GM12801 (cell line): ENCODE measurements around the gene RPS6KA2.

Source experiments
- TF ChIP-seq, protein P1 (sequence below): IDR thresholded peaks from one replicate; pipeline ENCODE4 v1.5.1; 2011; ENCODE audit warnings: control low read depth; ENCODE audit not compliant: insufficient read length; ENCODE audit errors: extremely low read depth

Gene RPS6KA2

DNA sequence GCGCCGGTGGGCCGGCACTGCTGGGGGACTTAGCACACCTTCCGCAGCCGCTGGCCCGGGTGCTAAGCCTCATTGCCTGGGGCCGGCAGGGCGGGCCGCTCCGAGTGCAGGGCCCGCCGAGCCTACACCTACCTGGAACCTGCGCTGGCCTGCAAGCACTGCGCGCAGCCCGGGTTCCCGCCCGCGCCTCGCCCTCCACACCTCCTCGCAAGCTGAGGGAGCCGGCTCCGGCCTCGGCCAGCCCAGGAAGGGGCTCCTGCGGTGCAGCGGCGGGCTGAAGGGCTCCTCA, 233.6 kb downstream of the RPS6KA2 start:
- TF ChIP-seq, protein P1, sequence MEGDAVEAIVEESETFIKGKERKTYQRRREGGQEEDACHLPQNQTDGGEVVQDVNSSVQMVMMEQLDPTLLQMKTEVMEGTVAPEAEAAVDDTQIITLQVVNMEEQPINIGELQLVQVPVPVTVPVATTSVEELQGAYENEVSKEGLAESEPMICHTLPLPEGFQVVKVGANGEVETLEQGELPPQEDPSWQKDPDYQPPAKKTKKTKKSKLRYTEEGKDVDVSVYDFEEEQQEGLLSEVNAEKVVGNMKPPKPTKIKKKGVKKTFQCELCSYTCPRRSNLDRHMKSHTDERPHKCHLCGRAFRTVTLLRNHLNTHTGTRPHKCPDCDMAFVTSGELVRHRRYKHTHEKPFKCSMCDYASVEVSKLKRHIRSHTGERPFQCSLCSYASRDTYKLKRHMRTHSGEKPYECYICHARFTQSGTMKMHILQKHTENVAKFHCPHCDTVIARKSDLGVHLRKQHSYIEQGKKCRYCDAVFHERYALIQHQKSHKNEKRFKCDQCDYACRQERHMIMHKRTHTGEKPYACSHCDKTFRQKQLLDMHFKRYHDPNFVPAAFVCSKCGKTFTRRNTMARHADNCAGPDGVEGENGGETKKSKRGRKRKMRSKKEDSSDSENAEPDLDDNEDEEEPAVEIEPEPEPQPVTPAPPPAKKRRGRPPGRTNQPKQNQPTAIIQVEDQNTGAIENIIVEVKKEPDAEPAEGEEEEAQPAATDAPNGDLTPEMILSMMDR: no peak

DNA sequence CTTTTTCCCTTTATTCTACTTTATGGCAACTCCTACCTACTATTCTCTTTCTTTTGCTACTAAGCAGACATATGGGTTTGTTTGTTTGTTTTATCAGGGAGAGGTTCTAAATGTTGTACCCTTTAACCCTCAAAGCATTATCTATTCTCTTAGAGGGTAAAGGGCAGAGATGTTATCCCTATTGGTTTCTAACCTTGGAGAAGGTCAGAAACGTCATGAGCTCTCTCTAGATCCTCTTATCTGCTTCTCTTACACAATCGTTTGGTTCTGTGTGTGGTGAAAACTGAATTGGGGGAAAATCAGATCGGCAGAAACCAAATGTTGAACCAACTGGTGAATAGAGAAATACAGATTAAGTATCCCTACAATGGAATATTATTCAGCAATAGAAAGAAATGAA, 237.9 kb downstream of the RPS6KA2 start:
- TF ChIP-seq, protein P1: no peak

- TF ChIP-seq, protein P1: no peak
Measured at GRCh38 chr6:166388290-166389004, 238.6 kb downstream of the RPS6KA2 start.

DNA sequence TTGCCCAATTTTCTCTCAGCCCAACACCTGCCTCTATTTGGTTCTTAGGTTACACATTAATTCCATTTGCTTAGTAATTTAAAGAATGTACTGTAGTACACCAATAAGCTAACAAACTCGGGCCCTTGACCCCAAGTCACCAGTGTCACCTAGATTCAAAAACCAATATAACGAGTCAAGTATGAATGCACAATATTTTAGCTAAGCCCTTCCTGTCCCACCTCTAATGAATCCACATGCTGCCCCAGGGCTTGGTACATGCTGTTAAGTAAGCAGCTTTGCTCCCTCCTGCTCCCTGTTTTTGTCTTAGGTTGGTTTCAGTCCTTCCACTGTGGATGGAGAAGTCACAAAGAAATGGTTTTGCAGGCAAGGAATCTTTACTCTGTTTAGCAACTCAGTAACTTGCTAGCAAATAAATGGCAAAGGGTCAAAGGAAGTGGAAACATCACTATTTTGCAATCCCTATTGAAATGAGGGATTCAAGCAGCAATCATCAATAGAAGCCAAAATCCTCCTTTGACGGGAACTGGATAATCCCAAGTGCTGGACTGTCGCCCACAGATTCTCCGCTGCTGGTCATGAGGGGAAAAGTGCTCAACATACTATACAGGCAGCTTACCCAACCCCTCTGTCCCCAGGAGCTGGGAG, 239.3 kb downstream of the RPS6KA2 start:
- TF ChIP-seq, protein P1: no peak

- TF ChIP-seq, protein P1: no peak
Measured at GRCh38 chr6:166386111-166386510, 240.9 kb downstream of the RPS6KA2 start.

DNA sequence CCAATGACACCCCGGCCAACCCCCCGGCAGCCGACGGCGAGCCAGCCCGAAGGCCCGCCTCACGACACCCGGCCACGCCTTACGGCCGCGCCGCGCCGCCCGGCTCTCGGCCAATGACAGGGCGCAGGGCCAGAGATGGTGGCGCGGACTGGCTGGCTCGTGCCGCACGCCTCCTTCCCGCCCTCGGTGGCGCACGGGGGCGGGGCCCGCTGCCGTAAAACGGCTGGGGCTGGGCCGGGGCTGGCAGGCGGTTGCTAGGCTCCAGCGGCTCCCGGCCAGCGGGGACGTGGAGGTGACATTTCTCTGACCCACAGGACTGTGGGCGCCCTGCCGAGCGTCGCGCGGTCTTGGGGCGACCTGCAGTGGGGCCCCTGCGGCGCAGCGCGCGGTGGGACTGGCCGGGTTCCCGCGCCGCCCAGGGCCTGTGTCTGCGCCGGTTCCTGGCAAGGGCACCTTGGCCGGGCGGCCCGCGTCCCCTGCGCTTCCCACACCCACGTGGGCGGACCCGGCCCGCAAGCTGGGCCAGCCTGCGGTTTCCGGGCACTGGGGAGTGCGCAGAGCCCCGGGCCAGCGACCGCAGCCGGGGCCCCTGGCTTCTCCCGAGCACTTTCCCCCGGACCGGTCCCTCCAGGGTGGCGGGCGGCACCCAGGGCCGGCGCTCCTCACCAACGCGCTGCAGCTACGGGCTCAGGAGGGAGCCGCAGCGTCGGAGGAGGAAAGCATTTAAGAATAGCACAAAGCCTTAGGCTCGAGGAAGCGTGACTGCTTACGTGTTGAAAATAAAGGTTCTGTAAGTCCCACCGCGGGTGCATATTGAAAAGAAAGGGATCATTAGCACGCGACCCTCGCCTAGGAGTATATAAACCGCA, 243.9 kb downstream of the RPS6KA2 start, which contains the start of gene MPC1:
TSS of gene MPC1 (minus strand) at position 8 of the 869 bp plus-strand sequence. CDS start 64 bp downstream, outside the sequence.
- TF ChIP-seq, protein P1: no peak

GRCh38 chr6:166382500-166382932, 244.5 kb downstream of the RPS6KA2 start:
- TF ChIP-seq, protein P1: no peak
